ENCODE data around the gene TBC1D9B.

The TBC1D9B gene

GRCh38 chr5:179901915-179902762, 5.6 kb downstream of the TBC1D9B start:
- Mint-ChIP-seq H3K9me3 (no peaks in the 10 kb centered on the region), H3K4me3 (no peak overlapping the region), H3K36me3 (ENCODE audit: insufficient read depth) (peaks cover 27% of the 10 kb centered on the region), H3K27me3 (no peaks in the 10 kb centered on the region), H3K4me1 (ENCODE audit: low read depth in 2 of 2) (peaks cover 12 to 17% of the 10 kb centered on the region in 2 donors), H3K27ac (peak overlapping the region in 1 of 2 donors; percentile 29)
- ATAC-seq (replicated peaks) (no peak), DNase-seq (no peak)

GRCh38 chr5:179901462-179901861, 6.2 kb downstream of the TBC1D9B start:
- ATAC-seq (replicated peaks) (no peak), DNase-seq (no peak)
- Mint-ChIP-seq H3K27me3 (no peaks in the 10 kb centered on the region), H3K4me3 (no peak overlapping the region), H3K36me3 (ENCODE audit: insufficient read depth) (peaks cover 24% of the 10 kb centered on the region), H3K9me3 (no peaks in the 10 kb centered on the region), H3K27ac (peak overlapping the region in 1 of 2 donors; percentile 29), H3K4me1 (ENCODE audit: low read depth in 2 of 2) (peaks cover 6 to 17% of the 10 kb centered on the region in 2 donors)

GRCh38 chr5:179900711-179901110, 7.0 kb downstream of the TBC1D9B start:
- peaks cover 18% of the 10 kb centered on the region for H3K36me3 Mint-ChIP-seq (ENCODE audit: insufficient read depth)
- no peaks in the 10 kb centered on the region for H3K27me3 Mint-ChIP-seq

GRCh38 chr5:179900206-179900605, 7.5 kb downstream of the TBC1D9B start:
- H3K27me3 Mint-ChIP-seq = no peaks in the 10 kb centered on the region
- no peak overlapping the region for H3K4me3 Mint-ChIP-seq
- DNase-seq = no peak
- H3K4me1 Mint-ChIP-seq (ENCODE audit: low read depth in 2 of 2) = peaks cover 1 to 12% of the 10 kb centered on the region in 2 donors
- no peak for ATAC-seq (replicated peaks)
- H3K36me3 Mint-ChIP-seq (ENCODE audit: insufficient read depth) = peaks cover 18% of the 10 kb centered on the region
- no peaks in the 10 kb centered on the region for H3K9me3 Mint-ChIP-seq
- H3K27ac Mint-ChIP-seq = peak overlapping the region; percentile 60 to 66

More at GRCh38 chr5:179900711-179901110, 7.0 kb downstream of the TBC1D9B start:
- Mint-ChIP-seq H3K4me3 (no peak overlapping the region), H3K4me1 (ENCODE audit: low read depth in 2 of 2) (peaks cover 1 to 12% of the 10 kb centered on the region in 2 donors), H3K9me3 (no peaks in the 10 kb centered on the region), H3K27ac (peak overlapping the region in 1 of 2 donors; percentile 60)
- DNase-seq (no peak), ATAC-seq (replicated peaks) (no peak)

- H3K27ac Mint-ChIP-seq = no peak overlapping the region
- H3K27me3 Mint-ChIP-seq = no peaks in the 10 kb centered on the region
- no peak for DNase-seq
- H3K36me3 Mint-ChIP-seq (ENCODE audit: insufficient read depth) = peaks cover 18% of the 10 kb centered on the region
- peaks cover 0 to 5% of the 10 kb centered on the region in 2 donors for H3K4me1 Mint-ChIP-seq (ENCODE audit: low read depth in 2 of 2)
- H3K4me3 Mint-ChIP-seq = no peak overlapping the region
- no peak for ATAC-seq (replicated peaks)
- H3K9me3 Mint-ChIP-seq = no peaks in the 10 kb centered on the region
These were observed 11.8 kb downstream of the TBC1D9B start for GRCh38 chr5:179895861-179896260.

GRCh38 chr5:179893958-179894895, 13.5 kb downstream of the TBC1D9B start:
- H3K4me1 Mint-ChIP-seq (ENCODE audit: low read depth in 2 of 2) = peaks cover 0 to 4% of the 10 kb centered on the region in 2 donors
- H3K36me3 Mint-ChIP-seq (ENCODE audit: insufficient read depth) = peaks cover 29% of the 10 kb centered on the region
- no peak overlapping the region for H3K27ac Mint-ChIP-seq
- ATAC-seq (replicated peaks) (no peak), DNase-seq (no peak)
- H3K4me3 Mint-ChIP-seq = no peak overlapping the region
- H3K9me3 Mint-ChIP-seq = no peaks in the 10 kb centered on the region
- H3K27me3 Mint-ChIP-seq = no peaks in the 10 kb centered on the region

GRCh38 chr5:179893076-179893957, 14.4 kb downstream of the TBC1D9B start:
- Mint-ChIP-seq H3K9me3 (no peaks in the 10 kb centered on the region), H3K4me1 (ENCODE audit: low read depth in 2 of 2) (peaks cover 0 to 4% of the 10 kb centered on the region in 2 donors), H3K36me3 (ENCODE audit: insufficient read depth) (peaks cover 32% of the 10 kb centered on the region), H3K27ac (no peak overlapping the region), H3K4me3 (no peak overlapping the region), H3K27me3 (no peaks in the 10 kb centered on the region)
- DNase-seq (no peak), ATAC-seq (replicated peaks) (no peak)

- no peak for ATAC-seq (replicated peaks)
- Mint-ChIP-seq H3K4me1 (ENCODE audit: low read depth in 2 of 2) (peaks cover 0 to 4% of the 10 kb centered on the region in 2 donors), H3K9me3 (no peaks in the 10 kb centered on the region), H3K36me3 (ENCODE audit: insufficient read depth) (peaks cover 21% of the 10 kb centered on the region), H3K4me3 (no peak overlapping the region), H3K27ac (no peak overlapping the region), H3K27me3 (no peaks in the 10 kb centered on the region)
- no peak for DNase-seq
These were observed 15.4 kb downstream of the TBC1D9B start for GRCh38 chr5:179892255-179892654.

- H3K4me3 Mint-ChIP-seq = no peak overlapping the region
- DNase-seq (no peak), ATAC-seq (replicated peaks) (no peak)
- peaks cover under 1 to 4% of the 10 kb centered on the region in 2 donors for H3K4me1 Mint-ChIP-seq (ENCODE audit: low read depth in 2 of 2)
- H3K36me3 Mint-ChIP-seq (ENCODE audit: insufficient read depth) = peaks cover 21% of the 10 kb centered on the region
- no peaks in the 10 kb centered on the region for H3K9me3 Mint-ChIP-seq
- H3K27me3 Mint-ChIP-seq = no peaks in the 10 kb centered on the region
- no peak overlapping the region for H3K27ac Mint-ChIP-seq
These were observed 16.7 kb downstream of the TBC1D9B start for GRCh38 chr5:179890751-179891682.

- ATAC-seq (replicated peaks) (no peak), DNase-seq (no peak)
- Mint-ChIP-seq H3K27ac (no peak overlapping the region), H3K4me3 (no peak overlapping the region), H3K9me3 (no peaks in the 10 kb centered on the region), H3K27me3 (no peaks in the 10 kb centered on the region), H3K4me1 (ENCODE audit: low read depth in 2 of 2) (peaks cover 3 to 4% of the 10 kb centered on the region in 2 donors), H3K36me3 (ENCODE audit: insufficient read depth) (peaks cover 30% of the 10 kb centered on the region)
These were observed 17.8 kb downstream of the TBC1D9B start for GRCh38 chr5:179889885-179890284.

- no peak for ATAC-seq (replicated peaks)
- H3K9me3 Mint-ChIP-seq = peaks cover 0 to 9% of the 10 kb centered on the region in 2 donors
- H3K27me3 Mint-ChIP-seq = no peaks in the 10 kb centered on the region
- H3K4me3 Mint-ChIP-seq = no peak overlapping the region
- H3K4me1 Mint-ChIP-seq (ENCODE audit: low read depth in 2 of 2) = peaks cover 3 to 4% of the 10 kb centered on the region in 2 donors
- peaks cover 37% of the 10 kb centered on the region for H3K36me3 Mint-ChIP-seq (ENCODE audit: insufficient read depth)
- no peak for DNase-seq
- peak overlapping the region in 1 of 2 donors; percentile 63 for H3K27ac Mint-ChIP-seq
These were observed 19.9 kb downstream of the TBC1D9B start for GRCh38 chr5:179887802-179888201.

GRCh38 chr5:179887095-179887494, 20.6 kb downstream of the TBC1D9B start:
- no peak for DNase-seq
- peaks cover 3 to 4% of the 10 kb centered on the region in 2 donors for H3K4me1 Mint-ChIP-seq (ENCODE audit: low read depth in 2 of 2)
- peaks cover 37% of the 10 kb centered on the region for H3K36me3 Mint-ChIP-seq (ENCODE audit: insufficient read depth)
- H3K9me3 Mint-ChIP-seq = peaks cover 0 to 9% of the 10 kb centered on the region in 2 donors
- H3K27me3 Mint-ChIP-seq = no peaks in the 10 kb centered on the region
- no peak overlapping the region for H3K4me3 Mint-ChIP-seq
- H3K27ac Mint-ChIP-seq = peak overlapping the region in 1 of 2 donors; percentile 63
- no peak for ATAC-seq (replicated peaks)
